Uterus (tissue), 2 donors: ENCODE measurements around the gene ZMYND8.

Experiments
- CTCF ChIP-seq, 4 experiments: fragments of 200-600 bp in 2 of 4; fragments of 450-650 bp in 2 of 4; sonication (generic) in 2 of 4; IDR thresholded peaks; one replicate each; pipeline ENCODE4 v1.5.1; 2016 to 2019; ENCODE audit warnings: antibody characterized with exemption in 4 of 4, mild to moderate bottlenecking in 2 of 4, moderate library complexity in 1 of 4
- POLR2A ChIP-seq, 2 donors: fragments of 450-650 bp; IDR thresholded peaks; one replicate each; pipeline ENCODE4 v1.6.1; 2016; ENCODE audit warnings: antibody characterized with exemption in 2 of 2, mild to moderate bottlenecking in 1 of 2, moderate library complexity in 1 of 2

GRCh38 chr20:47356220-47356525 lies 326 bp downstream of the ZMYND8 start:
- TF ChIP-seq CTCF (IDR thresholded peaks at IDR 0.05) (no peak), POLR2A (IDR thresholded peaks at IDR 0.05) (no peak)
